ENCODE results near the gene LRRC75A.

- TF ChIP-seq HNF4G (IDR thresholded peaks at IDR 0.05; ENCODE audit: borderline replicate concordance, low read depth, low read length): no peak
- no peak for TF ChIP-seq HNF4G (CRISPR knock-in tag; IDR thresholded peaks at IDR 0.05; ENCODE audit: borderline replicate concordance, low read depth)
- no peak for TF ChIP-seq ASH2L (IDR thresholded peaks at IDR 0.05; ENCODE audit: insufficient read length, low read depth, low read length)
- no peak for TF ChIP-seq POLR2A (IDR thresholded peaks at IDR 0.05; ENCODE audit: insufficient read depth in 1 of 2, low read depth in 2 of 2, low read length in 2 of 2)
- no peak for TF ChIP-seq ZNF646 (CRISPR knock-in tag; IDR thresholded peaks at IDR 0.05)
- TF ChIP-seq CTCF (CRISPR knock-in tag; IDR thresholded peaks at IDR 0.05): no peak
- TF ChIP-seq ZNF749 (CRISPR knock-in tag; IDR thresholded peaks at IDR 0.05; ENCODE audit: borderline replicate concordance): no peak
- no peak for TF ChIP-seq POLR2AphosphoS5 (IDR thresholded peaks at IDR 0.05; ENCODE audit: low read depth, low read length)
- no peak for TF ChIP-seq KDM6A (CRISPR knock-in tag; IDR thresholded peaks at IDR 0.05; ENCODE audit: low read depth)
- TF ChIP-seq ELK4 (CRISPR knock-in tag; IDR thresholded peaks at IDR 0.05; ENCODE audit: borderline replicate concordance): no peak
- TF ChIP-seq EZH2 (conservative IDR thresholded peaks at IDR 0.05; ENCODE audit: low read depth, low read length): no peak
Observed at GRCh38 chr17:16417399-16417798, 74.6 kb downstream of the LRRC75A start.
